Uterus (tissue), 4 donors: ENCODE measurements around the gene DCP1B. TPM values are rescaled to one million over a fixed set of nuclear protein-coding genes. Genes with fewer than 3 reads are reported as not detected.

Experiments
- DNase-seq, 2 donors: peaks; one replicate each; pipeline ENCODE4 v3.0.0-alpha.2; 2019 to 2020
- H3K27ac ChIP-seq, 2 donors: fragments of 200-600 bp; sonication (generic); 1 replicate in 1 of 2; 2 replicates in 1 of 2; pipeline ENCODE4 v1.5.1; 2016 to 2018
- H3K27me3 ChIP-seq, 2 donors: fragments of 200-600 bp; sonication (generic); one replicate each; pipeline ENCODE4 v1.5.1; 2018 to 2019; ENCODE audit warnings: control low read depth in 1 of 2
- H3K36me3 ChIP-seq, 2 donors: fragments of 200-600 bp; sonication (generic); one replicate each; pipeline ENCODE4 v1.5.1; 2019; ENCODE audit warnings: control low read depth in 1 of 2
- H3K4me1 ChIP-seq, 2 donors: fragments of 200-600 bp; sonication (generic); one replicate each; pipeline ENCODE4 v1.5.1; 2018 to 2019; ENCODE audit warnings: control low read depth in 1 of 2
- H3K4me3 ChIP-seq, 2 donors: fragments of 200-600 bp; sonication (generic); 1 replicate in 1 of 2; 2 replicates in 1 of 2; pipeline ENCODE4 v1.5.1; 2018 to 2019; ENCODE audit warnings: mild to moderate bottlenecking in 1 of 2
- H3K9me3 ChIP-seq, 2 donors: fragments of 200-600 bp; sonication (generic); one replicate each; pipeline ENCODE4 v1.5.1; 2019; ENCODE audit warnings: control low read depth in 1 of 2
- CTCF ChIP-seq, 4 experiments: fragments of 200-600 bp in 2 of 4; fragments of 450-650 bp in 2 of 4; sonication (generic) in 2 of 4; IDR thresholded peaks; one replicate each; pipeline ENCODE4 v1.5.1; 2016 to 2019; ENCODE audit warnings: antibody characterized with exemption in 4 of 4, mild to moderate bottlenecking in 2 of 4, moderate library complexity in 1 of 4
- POLR2A ChIP-seq, 2 donors: fragments of 450-650 bp; IDR thresholded peaks; one replicate each; pipeline ENCODE4 v1.6.1; 2016; ENCODE audit warnings: antibody characterized with exemption in 2 of 2, mild to moderate bottlenecking in 1 of 2, moderate library complexity in 1 of 2
- intact Hi-C: fragments of 100-400 bp; cut with DNase I; formaldehyde crosslinking; loops from one replicate; pipeline ENCODE4 v1.15.1; 2023; ENCODE audit warnings: low total_unique reads
- total RNA-seq, 4 donors: library from RNA; depleted of rRNA in 3 of 4; stranded (reverse); fragments of >200 nt in 3 of 4; gene quantifications; one replicate each; pipeline versions ENCODE4 v1.1.0 to v1.2.4, GENCODE V29; 2014 to 2023
- donor health status: DM: yes; HTN: yes; CAD: no.

Gene DCP1B
- total RNA-seq, 4 donors from 2014 or later: 13.6 to 34.4 (median 20.7) TPM

GRCh38 chr12:1918884-1919236 lies 85.4 kb downstream of the DCP1B start:
- no peak overlapping the region for H3K27ac ChIP-seq
- H3K27me3 ChIP-seq: no peaks in the 10 kb centered on the region
- H3K36me3 ChIP-seq: no peaks in the 10 kb centered on the region
- no peaks in the 10 kb centered on the region for H3K9me3 ChIP-seq
- no peak overlapping the region for H3K4me3 ChIP-seq
- no peaks in the 10 kb centered on the region for H3K4me1 ChIP-seq
- no peak for TF ChIP-seq CTCF (IDR thresholded peaks at IDR 0.05)
- DNase-seq: no peak
- intact Hi-C loops: no loop called here

GRCh38 chr12:1918081-1918883 lies 86.0 kb downstream of the DCP1B start, which contains the start of gene CACNA2D4:
TSS of gene CACNA2D4 (minus strand) at chr12:1918652. CDS start at chr12:1918473, 179 bp downstream.
- TF ChIP-seq POLR2A (IDR thresholded peaks at IDR 0.05) (no peak), CTCF (IDR thresholded peaks at IDR 0.05) (no peak)
- DNase-seq: no peak
- Histone ChIP-seq H3K36me3 (no peaks in the 10 kb centered on the region), H3K27me3 (no peaks in the 10 kb centered on the region), H3K4me3 (no peak within 1 kb of the TSS), H3K27ac (no peak within 1 kb of the TSS), H3K4me1 (no peaks in the 10 kb centered on the region), H3K9me3 (no peaks in the 10 kb centered on the region)
- intact Hi-C loops: no loop called here

- Histone ChIP-seq H3K27me3 (no peaks in the 10 kb centered on the region), H3K4me1 (no peaks in the 10 kb centered on the region), H3K4me3 (no peak overlapping the region), H3K36me3 (no peaks in the 10 kb centered on the region), H3K27ac (no peak overlapping the region), H3K9me3 (no peaks in the 10 kb centered on the region)
- DNase-seq: peak in 1 of 2 donors; percentile 12
- TF ChIP-seq POLR2A (IDR thresholded peaks at IDR 0.05): no peak
- TF ChIP-seq CTCF (IDR thresholded peaks at IDR 0.05): no peak
- intact Hi-C loops: no loop called here
These were observed 86.8 kb downstream of the DCP1B start for GRCh38 chr12:1917172-1918070.

GRCh38 chr12:1916371-1917171 lies 87.7 kb downstream of the DCP1B start:
- intact Hi-C loops: no loop called here
- Histone ChIP-seq H3K9me3 (no peaks in the 10 kb centered on the region), H3K27ac (no peak overlapping the region), H3K4me1 (no peaks in the 10 kb centered on the region), H3K27me3 (no peaks in the 10 kb centered on the region), H3K4me3 (no peak overlapping the region), H3K36me3 (no peaks in the 10 kb centered on the region)
- peak; percentile 19 to 56 for DNase-seq
- TF ChIP-seq CTCF (IDR thresholded peaks at IDR 0.05) (no peak), POLR2A (IDR thresholded peaks at IDR 0.05) (no peak)
